ENCODE data around the gene PRDM16. TPM values are rescaled to one million over a fixed set of nuclear protein-coding genes. Genes with fewer than 3 reads are reported as not detected.

PRDM16 gene
- total and polyA plus RNA-seq, 2 of the 8 experiments (the other 6 are each of a cell fraction or from before 2014, with no cell fraction given): 0.39 to 0.43 TPM

- Histone ChIP-seq H3K56ac (replicated peaks; ENCODE audit: insufficient read length, low read depth, low read length) (no peak overlapping the region), H4K20me1 (replicated peaks in 1 of 2; ENCODE audit: control insufficient read depth in 1 of 2, insufficient read depth in 2 of 2, low read length in 2 of 2) (peaks cover 6 to 12% of the 10 kb centered on the region in 2 experiments), H4K8ac (ENCODE audit: extremely low read depth, insufficient read depth, low read length) (no peak overlapping the region), H3K9ac (replicated peaks in 1 of 4; ENCODE audit: extremely low read depth in 1 of 4, low read depth in 3 of 4, low read length in 3 of 4) (no peak overlapping the region), H2BK20ac (ENCODE audit: low read length) (no peak overlapping the region), H3K36me3 (ENCODE audit: control insufficient read depth in 2 of 4, insufficient read depth in 4 of 4, low read length in 3 of 4) (peaks cover 0 to 7% (median 0%) of the 10 kb centered on the region in 4 experiments; a peak in 1 of 8 replicates), H2BK5ac (ENCODE audit: low read depth, low read length) (no peak overlapping the region), H3K9me3 (ENCODE audit: insufficient read depth in 2 of 2, low read depth in 1 of 2, low read length in 1 of 2) (no peaks in the 10 kb centered on the region; a peak in 1 of 4 replicates), H3K27ac (ENCODE audit: low read depth, low read length) (no peak overlapping the region), H3K23me2 (ENCODE audit: low read depth, low read length) (peaks cover 6% of the 10 kb centered on the region; the same call in 1 of the 2 replicates), H3K4me3 (ENCODE audit: extremely low read depth in 1 of 4, insufficient read depth in 2 of 4, low read depth in 3 of 4, low read length in 4 of 4) (no peak overlapping the region), H4K5ac (ENCODE audit: insufficient read length, low read depth, low read length) (no peak overlapping the region), H3K18ac (ENCODE audit: extremely low read depth, low read length) (no peak overlapping the region), H3K4me1 (replicated peaks in 1 of 4; ENCODE audit: control insufficient read depth in 3 of 4, insufficient read depth in 4 of 4, low read length in 3 of 4) (peaks cover 0 to 30% (median 23%) of the 10 kb centered on the region in 4 experiments; a peak in 6 of 7 replicates), H3K4me2 (ENCODE audit: insufficient read depth in 1 of 2, low read depth in 2 of 2, low read length in 2 of 2) (no peak overlapping the region), H3K79me1 (ENCODE audit: low read depth, low read length) (no peaks in the 10 kb centered on the region), H2BK12ac (ENCODE audit: low read depth, low read length) (0 out of 2 replicates have a peak overlapping the region, but pooled peaks have one; percentile 87), H2BK15ac (ENCODE audit: low read length) (no peak overlapping the region), H3K27me3 (replicated peaks in 1 of 4; ENCODE audit: control insufficient read depth in 3 of 4, extremely low read depth in 1 of 4, insufficient read depth in 3 of 4, low read length in 3 of 4) (peaks cover 31 to 54% (median 42%) of the 10 kb centered on the region in 4 experiments), H2BK120ac (replicated peaks; ENCODE audit: low read depth, low read length) (no peak overlapping the region), H2AFZ (ENCODE audit: low read length) (no peak overlapping the region), H3K79me2 (ENCODE audit: control insufficient read depth in 1 of 2, insufficient read depth in 2 of 2, low read length in 2 of 2) (no peaks in the 10 kb centered on the region), H2AK5ac (ENCODE audit: low read depth, low read length) (no peak overlapping the region), H3K4ac (replicated peaks; ENCODE audit: insufficient read length, low read depth, low read length) (no peak overlapping the region), H3K23ac (ENCODE audit: insufficient read length) (no peak overlapping the region), H4K91ac (replicated peaks; ENCODE audit: insufficient read length, low read length) (no peak overlapping the region), H3K14ac (ENCODE audit: insufficient read length) (no peak overlapping the region)
- TF ChIP-seq SP4 (IDR thresholded peaks at IDR 0.05; ENCODE audit: low read length): no peak
- TF ChIP-seq SIX5 (IDR thresholded peaks at IDR 0.05; ENCODE audit: low read depth, low read length): no peak
- TF ChIP-seq USF2 (IDR thresholded peaks at IDR 0.05; ENCODE audit: low read length): no peak
- no peak for TF ChIP-seq SIN3A (conservative IDR thresholded peaks at IDR 0.05 in 1 of 2, IDR thresholded peaks at IDR 0.05 in 1 of 2; ENCODE audit: low read depth in 1 of 2, low read length in 2 of 2)
- no peak for TF ChIP-seq MAX (IDR thresholded peaks at IDR 0.05)
- no peak for TF ChIP-seq GABPA (IDR thresholded peaks at IDR 0.05; ENCODE audit: borderline replicate concordance, insufficient read depth, low read length)
- no peak for TF ChIP-seq JUND (IDR thresholded peaks at IDR 0.05; ENCODE audit: low read length)
- TF ChIP-seq POLR2AphosphoS5 (IDR thresholded peaks at IDR 0.05; ENCODE audit: low read depth, low read length): no peak
- TF ChIP-seq ASH2L (IDR thresholded peaks at IDR 0.05; ENCODE audit: low read length): no peak
- no peak for TF ChIP-seq PHF8 (conservative IDR thresholded peaks at IDR 0.05; ENCODE audit: low read depth, low read length)
- no peak for TF ChIP-seq EP300 (IDR thresholded peaks at IDR 0.05; ENCODE audit: borderline replicate concordance in 1 of 2, low read depth in 2 of 2, low read length in 2 of 2)
- TF ChIP-seq NRF1 (IDR thresholded peaks at IDR 0.05; ENCODE audit: low read depth, low read length): no peak
- POLR2A ChIA-PET (ENCODE audit: partially characterized antibody): no interaction called here
- no peak for DNase-seq (ENCODE audit: low read depth in 1 of 2, low spot score in 2 of 2)
- WGBS, 2 experiments (ENCODE audit: extremely low coverage in 1 of 2, insufficient coverage in 1 of 2, insufficient read length in 1 of 2, insufficient replicate concordance in 2 of 2, low coverage in 1 of 2, low lambda C conversion rate in 2 of 2, missing lambda C conversion rate in 1 of 2): 81% methylated on average over 11 of the region's 11 CpGs; no CpG with 5 or more reads in 1 of the 2 experiments
- no peak for FAIRE-seq
- CTCF ChIA-PET (ENCODE audit: partially characterized antibody): no interaction called here
Observed at GRCh38 chr1:3076363-3076740, 7.3 kb downstream of the PRDM16 start.

All from H1 (cell line).